DLD1 (cell line): ENCODE measurements around the gene PCBP3.
"Not testable (repeated sequence)": the region's sequence is repeated elsewhere in the genome, so short reads cannot be mapped to it uniquely, and the experiment has no call there.

Experiments used
- in situ Hi-C: cut with HindIII; loops from 2 replicates; pipeline ENCODE4 v1.10.0; 2017; ENCODE audit warnings: low sequenced_read_pairs

Gene PCBP3

GRCh38 chr21:45802956-45803617, 159.6 kb downstream of the PCBP3 start:
- in situ Hi-C loops = no loop called here

- in situ Hi-C loops = no loop called here
Observed at GRCh38 chr21:45803618-45804340, 160.3 kb downstream of the PCBP3 start.

- in situ Hi-C loops = no loop called here
Observed at GRCh38 chr21:45804809-45805313, 161.3 kb downstream of the PCBP3 start.

- in situ Hi-C loops = no loop called here
Observed at GRCh38 chr21:45805321-45805720, 161.8 kb downstream of the PCBP3 start.

GRCh38 chr21:45806042-45806441, 162.5 kb downstream of the PCBP3 start:
- in situ Hi-C loops = no loop called here

- in situ Hi-C loops = not testable (repeated sequence)
Observed at GRCh38 chr21:45808663-45809062, 165.1 kb downstream of the PCBP3 start.

- in situ Hi-C loops = no loop called here
Observed at GRCh38 chr21:45809421-45809820, 165.9 kb downstream of the PCBP3 start.

- in situ Hi-C loops = no loop called here
Observed at GRCh38 chr21:45811136-45811535, 167.6 kb downstream of the PCBP3 start.

GRCh38 chr21:45814210-45814940, 170.8 kb downstream of the PCBP3 start:
- in situ Hi-C loops = not testable (repeated sequence)

- in situ Hi-C loops = not testable (repeated sequence)
Observed at GRCh38 chr21:45815781-45816180, 172.3 kb downstream of the PCBP3 start.

- in situ Hi-C loops = no loop called here
Observed at GRCh38 chr21:45816794-45817193, 173.3 kb downstream of the PCBP3 start.

GRCh38 chr21:45817345-45817744, 173.8 kb downstream of the PCBP3 start:
- in situ Hi-C loops = no loop called here

- in situ Hi-C loops = no loop called here
Observed at GRCh38 chr21:45818276-45818903, 174.9 kb downstream of the PCBP3 start.

- in situ Hi-C loops = no loop called here
Observed at GRCh38 chr21:45818904-45819285, 175.4 kb downstream of the PCBP3 start.

- in situ Hi-C loops = no loop called here
Observed at GRCh38 chr21:45819478-45820170, 176.1 kb downstream of the PCBP3 start.

GRCh38 chr21:45820171-45821091, 176.9 kb downstream of the PCBP3 start:
- in situ Hi-C loops = no loop called here

GRCh38 chr21:45821315-45821962, 177.9 kb downstream of the PCBP3 start:
- in situ Hi-C loops = no loop called here

GRCh38 chr21:45821998-45822397, 178.5 kb downstream of the PCBP3 start:
- in situ Hi-C loops = no loop called here
